HepG2 (cell line): ENCODE results near the gene NGFR. TPM values are rescaled to one million over a fixed set of nuclear protein-coding genes. Genes with fewer than 3 reads are reported as not detected.

Source experiments
- ATAC-seq: fragments of 200-7000 bp; cut with Tn5 transposase; 3 replicates; pipeline ENCODE4 v1.9.1; 2020; ENCODE audit warnings: mild to moderate bottlenecking, moderate library complexity
- BruUV-seq: library from RNA; stranded (reverse); fragments of 400-500 nt; replicated peaks from 2 replicates; lab custom pipeline; 2021; lab: Mats Ljungman, UMichigan
- CTCF ChIA-PET: fragments of 300-600 bp; formaldehyde crosslinking; extraction: SDS; loops from one replicate; lab custom pipeline; 2021; ENCODE audit warnings: low total read pairs, inconsistent platforms, low intra/inter-chr PET ratio; lab: Yijun Ruan, JAX
- POLR2A ChIA-PET: fragments of 350-600 bp; sonication (Branson Sonifier 250); formaldehyde crosslinking; loops from one replicate; lab custom pipeline; 2020; ENCODE audit warnings: antibody characterized with exemption, inconsistent platforms; lab: Yijun Ruan, JAX
- DNase-seq: peaks from one replicate; pipeline ENCODE4 v3.0.0-alpha.2; 2015; ENCODE audit warnings: low spot score
- FAIRE-seq: peaks from 3 replicates; lab custom pipeline; 2011; peaks lifted over from hg19 to GRCh38; lab: Jason Lieb, UNC
- H2AFZ ChIP-seq: one replicate; pipeline ENCODE4 v1.6.1; 2011; ENCODE audit warnings: low read length, inconsistent platforms
- H3K27ac ChIP-seq: fragments of 300-600 bp; 3 replicates; pipeline ENCODE4 v1.8.0; 2011; ENCODE audit warnings: mixed run types, mild to moderate bottlenecking, mixed read lengths, low read length, inconsistent platforms; ENCODE audit not compliant: insufficient read depth; ENCODE audit errors: extremely low read length
- H3K27me3 ChIP-seq, 2 experiments: fragments of 200-600 bp in 1 of 2; 2 replicates in 1 of 2; 3 replicates in 1 of 2; pipeline versions ENCODE4 v1.6.0 to v1.8.0; 2011; ENCODE audit warnings: low read length in 2 of 2, mild to moderate bottlenecking in 2 of 2, moderate library complexity in 2 of 2, inconsistent platforms in 1 of 2; ENCODE audit not compliant: insufficient read depth in 2 of 2, control insufficient read depth in 1 of 2
- H3K36me3 ChIP-seq, 2 experiments: fragments of 200-600 bp in 1 of 2; replicated peaks in 1 of 2; 2 replicates in 1 of 2; 3 replicates in 1 of 2; pipeline versions ENCODE4 v1.5.1 to v1.8.0; 2011; ENCODE audit warnings: low read length in 2 of 2, inconsistent platforms in 1 of 2; ENCODE audit not compliant: insufficient read depth in 2 of 2, control insufficient read depth in 1 of 2
- H3K4me1 ChIP-seq: 2 replicates; pipeline ENCODE4 v1.5.1; 2012; ENCODE audit warnings: low read length, inconsistent platforms; ENCODE audit not compliant: insufficient read depth
- H3K4me2 ChIP-seq: 2 replicates; pipeline ENCODE4 v1.6.0; 2011; ENCODE audit warnings: low read depth, low read length, inconsistent platforms
- H3K4me3 ChIP-seq, 3 experiments: fragments of 200-600 bp in 1 of 3; sonication (generic), shearing (Covaris generic) in 1 of 3; replicated peaks in 1 of 3; 2 replicates each; pipeline ENCODE4 v1.5.1; 2011 to 2016; ENCODE audit warnings: low read length in 3 of 3, inconsistent platforms in 2 of 3, low read depth in 2 of 3, mild to moderate bottlenecking in 2 of 3, control low read depth in 1 of 3, mixed read lengths in 1 of 3; ENCODE audit not compliant: insufficient read depth in 1 of 3
- H3K79me2 ChIP-seq: one replicate; pipeline ENCODE4 v1.6.1; 2011; ENCODE audit warnings: low read length, inconsistent platforms; ENCODE audit not compliant: insufficient read depth
- H3K9ac ChIP-seq: 2 replicates; pipeline ENCODE4 v1.6.0; 2011; ENCODE audit warnings: mild to moderate bottlenecking, low read depth, low read length, inconsistent platforms; ENCODE audit not compliant: insufficient read depth
- H3K9me3 ChIP-seq: 2 replicates; pipeline ENCODE4 v1.5.1; 2012; ENCODE audit warnings: mild to moderate bottlenecking, low read length
- H4K20me1 ChIP-seq: 2 replicates; pipeline ENCODE4 v1.6.0; 2011; ENCODE audit warnings: inconsistent platforms, mild to moderate bottlenecking, low read length, moderate library complexity; ENCODE audit not compliant: insufficient read depth
- CHD4 ChIP-seq: fragments of 200-600 bp; sonication (generic); IDR thresholded peaks from 2 replicates; pipeline ENCODE4 v1.7.0; 2017; ENCODE audit warnings: mild to moderate bottlenecking, low read length, borderline replicate concordance
- CREB1 ChIP-seq, 2 experiments: fragments of 450-650 bp in 1 of 2; IDR thresholded peaks; 2 replicates each; pipeline ENCODE4 v1.6.1; 2016 to 2017; ENCODE audit warnings: control low read depth in 1 of 2, mild to moderate bottlenecking in 1 of 2, missing compliant biosample characterization in 1 of 2, missing genetic modification characterization in 1 of 2
- KAT2B ChIP-seq: fragments of 150-350 bp; IDR thresholded peaks from 2 replicates; pipeline ENCODE4 v1.6.1; 2014; ENCODE audit warnings: low read depth, low read length, borderline replicate concordance
- ZFP62 ChIP-seq: sonication (generic); formaldehyde crosslinking; IDR thresholded peaks from 2 replicates; pipeline ENCODE4 v1.4.0; 2020; ENCODE audit warnings: missing genetic modification reagents
- ZMAT3 ChIP-seq: sonication (generic); formaldehyde crosslinking; conservative IDR thresholded peaks from 2 replicates; pipeline ENCODE4 v1.7.0; 2021; ENCODE audit warnings: missing genetic modification reagents
- ZNF12 ChIP-seq: sonication (generic); formaldehyde crosslinking; IDR thresholded peaks from 2 replicates; pipeline ENCODE4 v1.5.0; 2020; ENCODE audit warnings: missing genetic modification reagents
- ZNF264 ChIP-seq: sonication (generic); formaldehyde crosslinking; IDR thresholded peaks from 2 replicates; pipeline ENCODE4 v1.4.0; 2020; ENCODE audit warnings: missing genetic modification reagents
- ZNF430 ChIP-seq: sonication (generic); formaldehyde crosslinking; IDR thresholded peaks from 2 replicates; pipeline ENCODE4 v1.9.0; 2021; ENCODE audit warnings: mild to moderate bottlenecking, missing genetic modification reagents
- ZSCAN31 ChIP-seq: sonication (generic); formaldehyde crosslinking; IDR thresholded peaks from 2 replicates; pipeline ENCODE4 v1.5.0; 2020; ENCODE audit warnings: low read depth, mild to moderate bottlenecking, missing genetic modification reagents
- WGBS: methylation state at CpG from one replicate; pipeline ENCODE4 v1.1.6; 2017; ENCODE audit warnings: low lambda C conversion rate; 5-methylcytosine and 5-hydroxymethylcytosine counted together
- in situ Hi-C: cut with HindIII; loops from 2 replicates; pipeline ENCODE4 v1.10.0; 2017; ENCODE audit warnings: low pct_unique_long_range_greater_than_20kb; ENCODE audit not compliant: extremely low pct_ligation_motif_present
- intact Hi-C: fragments of 100-400 bp; cut with micrococcal nuclease; formaldehyde crosslinking; loops from one replicate; pipeline ENCODE4 v1.10.0; 2022; ENCODE audit not compliant: unreplicated experiment
- polyA plus RNA-seq, 8 experiments: library from polyadenylated mRNA; depleted of rRNA in 3 of 8; stranded (reverse) in 7 of 8; unstranded in 1 of 8; fragments of >200 nt; fragmentation: Illumina TruSeq in 4 of 8; extraction: Trizol in 4 of 8; gene quantifications; 2 replicates each; pipeline versions ENCODE4 v1.2.1 to v1.2.3, GENCODE V29; 2011 to 2016; ENCODE audit warnings: low read depth in 4 of 8, missing spikeins in 1 of 8, mixed read lengths in 1 of 8; ENCODE audit not compliant: insufficient read depth in 1 of 8
- total RNA-seq, 5 experiments: library from RNA; depleted of rRNA; stranded (reverse); fragments of >200 nt; fragmentation: Illumina TruSeq; extraction: Trizol; gene quantifications; 2 replicates each; pipeline ENCODE4 v1.2.3, GENCODE V29; 2016; ENCODE audit warnings: low read depth in 1 of 5
- TF ChIP-seq, protein P1 (sequence below), 2 experiments: sonication (generic) in 1 of 2; formaldehyde crosslinking in 1 of 2; IDR thresholded peaks; 2 replicates each; pipeline versions ENCODE4 v1.5.1 to v1.6.1; 2011 to 2020; ENCODE audit warnings: borderline replicate concordance in 1 of 2, low read depth in 1 of 2, low read length in 1 of 2, mild to moderate bottlenecking in 1 of 2, missing genetic modification reagents in 1 of 2, moderate library complexity in 1 of 2
- TF ChIP-seq, protein P2 (sequence below): sonication (generic); formaldehyde crosslinking; IDR thresholded peaks from 2 replicates; pipeline ENCODE4 v1.8.1; 2022; ENCODE audit warnings: mild to moderate bottlenecking, missing genetic modification reagents
- TF ChIP-seq, protein P3 (sequence below): sonication (generic); formaldehyde crosslinking; IDR thresholded peaks from 2 replicates; pipeline ENCODE4 v1.4.0; 2020; ENCODE audit warnings: missing genetic modification reagents
- TF ChIP-seq, protein P4 (sequence below): IDR thresholded peaks from 2 replicates; pipeline ENCODE4 v1.6.1; 2012; ENCODE audit warnings: inconsistent platforms
- TF ChIP-seq, protein P5 (sequence below): sonication (generic); formaldehyde crosslinking; IDR thresholded peaks from 2 replicates; pipeline ENCODE4 v1.4.0; 2020; ENCODE audit warnings: missing genetic modification reagents, mild to moderate bottlenecking, borderline replicate concordance

The NGFR gene
- total and polyA plus RNA-seq, 2 of the 13 experiments (the other 11 are each of a cell fraction or from before 2014, with no cell fraction given): 1.1 to 1.8 TPM

DNA sequence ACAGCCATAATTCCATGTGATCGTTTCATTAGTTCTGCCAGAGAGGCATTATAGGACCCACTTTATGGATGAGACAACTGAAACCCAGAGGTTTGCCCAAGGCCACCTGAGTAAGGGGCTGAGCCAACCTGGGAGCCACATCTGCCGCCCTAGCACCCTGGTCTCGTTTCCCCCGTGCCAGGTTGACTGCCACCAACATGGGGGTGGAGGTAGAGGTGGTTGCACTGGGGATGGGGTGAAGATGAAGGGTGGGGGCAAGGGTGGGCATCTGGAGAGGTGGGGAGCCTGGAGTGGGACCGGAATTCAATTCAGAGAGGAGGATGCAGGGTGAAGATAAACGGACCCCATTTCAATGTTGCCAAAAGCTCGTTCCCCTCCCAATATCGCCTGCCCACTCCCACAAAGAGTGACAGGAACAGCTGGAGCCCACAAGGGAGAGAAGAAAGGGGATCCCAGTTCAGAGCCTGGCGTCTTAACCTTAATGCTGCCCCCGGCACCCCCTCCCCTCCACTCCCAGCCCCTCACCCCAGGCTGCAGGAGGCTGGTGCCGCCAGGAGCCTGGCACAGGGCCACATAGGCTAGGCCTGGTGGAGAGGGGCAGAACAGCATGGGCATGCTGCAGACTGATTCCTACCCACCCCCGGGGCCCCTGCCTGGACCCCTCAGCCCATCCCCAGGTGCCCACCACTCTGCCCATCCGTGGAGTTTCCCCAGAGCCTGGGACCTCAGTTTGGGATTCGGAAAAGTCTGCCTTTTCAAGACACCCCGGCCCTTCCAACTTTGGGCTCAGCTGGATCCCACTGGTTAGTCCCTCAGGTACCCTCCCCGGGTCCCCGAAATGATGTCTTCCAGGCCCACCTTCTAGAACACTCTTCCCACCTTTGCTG lies 29.6 kb downstream of the NGFR start:
- POLR2A ChIA-PET: no interaction called here
- FAIRE-seq: no peak
- TF ChIP-seq ZNF12 (CRISPR knock-in tag) (no peak), ZFP62 (CRISPR knock-in tag) (no peak), CHD4 (no peak), KAT2B (no peak), ZNF264 (CRISPR knock-in tag) (no peak), CREB1 (IDR thresholded peaks at IDR 0.05) (no peak), CREB1 (CRISPR knock-in tag; IDR thresholded peaks at IDR 0.05) (no peak), ZSCAN31 (CRISPR knock-in tag) (no peak), ZNF430 (CRISPR knock-in tag) (no peak), ZMAT3 (CRISPR knock-in tag) (no peak)
- TF ChIP-seq, protein P1, sequence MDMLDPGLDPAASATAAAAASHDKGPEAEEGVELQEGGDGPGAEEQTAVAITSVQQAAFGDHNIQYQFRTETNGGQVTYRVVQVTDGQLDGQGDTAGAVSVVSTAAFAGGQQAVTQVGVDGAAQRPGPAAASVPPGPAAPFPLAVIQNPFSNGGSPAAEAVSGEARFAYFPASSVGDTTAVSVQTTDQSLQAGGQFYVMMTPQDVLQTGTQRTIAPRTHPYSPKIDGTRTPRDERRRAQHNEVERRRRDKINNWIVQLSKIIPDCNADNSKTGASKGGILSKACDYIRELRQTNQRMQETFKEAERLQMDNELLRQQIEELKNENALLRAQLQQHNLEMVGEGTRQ (IDR thresholded peaks at IDR 0.05; ENCODE audit: low read depth, low read length): no peak
- TF ChIP-seq, protein P1 (CRISPR knock-in tag; IDR thresholded peaks at IDR 0.05; ENCODE audit: borderline replicate concordance): no peak
- TF ChIP-seq, protein P2, sequence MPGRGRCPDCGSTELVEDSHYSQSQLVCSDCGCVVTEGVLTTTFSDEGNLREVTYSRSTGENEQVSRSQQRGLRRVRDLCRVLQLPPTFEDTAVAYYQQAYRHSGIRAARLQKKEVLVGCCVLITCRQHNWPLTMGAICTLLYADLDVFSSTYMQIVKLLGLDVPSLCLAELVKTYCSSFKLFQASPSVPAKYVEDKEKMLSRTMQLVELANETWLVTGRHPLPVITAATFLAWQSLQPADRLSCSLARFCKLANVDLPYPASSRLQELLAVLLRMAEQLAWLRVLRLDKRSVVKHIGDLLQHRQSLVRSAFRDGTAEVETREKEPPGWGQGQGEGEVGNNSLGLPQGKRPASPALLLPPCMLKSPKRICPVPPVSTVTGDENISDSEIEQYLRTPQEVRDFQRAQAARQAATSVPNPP: no peak
- TF ChIP-seq, protein P3, sequence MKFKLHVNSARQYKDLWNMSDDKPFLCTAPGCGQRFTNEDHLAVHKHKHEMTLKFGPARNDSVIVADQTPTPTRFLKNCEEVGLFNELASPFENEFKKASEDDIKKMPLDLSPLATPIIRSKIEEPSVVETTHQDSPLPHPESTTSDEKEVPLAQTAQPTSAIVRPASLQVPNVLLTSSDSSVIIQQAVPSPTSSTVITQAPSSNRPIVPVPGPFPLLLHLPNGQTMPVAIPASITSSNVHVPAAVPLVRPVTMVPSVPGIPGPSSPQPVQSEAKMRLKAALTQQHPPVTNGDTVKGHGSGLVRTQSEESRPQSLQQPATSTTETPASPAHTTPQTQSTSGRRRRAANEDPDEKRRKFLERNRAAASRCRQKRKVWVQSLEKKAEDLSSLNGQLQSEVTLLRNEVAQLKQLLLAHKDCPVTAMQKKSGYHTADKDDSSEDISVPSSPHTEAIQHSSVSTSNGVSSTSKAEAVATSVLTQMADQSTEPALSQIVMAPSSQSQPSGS (CRISPR knock-in tag): no peak
- TF ChIP-seq, protein P4, sequence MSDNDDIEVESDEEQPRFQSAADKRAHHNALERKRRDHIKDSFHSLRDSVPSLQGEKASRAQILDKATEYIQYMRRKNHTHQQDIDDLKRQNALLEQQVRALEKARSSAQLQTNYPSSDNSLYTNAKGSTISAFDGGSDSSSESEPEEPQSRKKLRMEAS: no peak
- TF ChIP-seq, protein P5, sequence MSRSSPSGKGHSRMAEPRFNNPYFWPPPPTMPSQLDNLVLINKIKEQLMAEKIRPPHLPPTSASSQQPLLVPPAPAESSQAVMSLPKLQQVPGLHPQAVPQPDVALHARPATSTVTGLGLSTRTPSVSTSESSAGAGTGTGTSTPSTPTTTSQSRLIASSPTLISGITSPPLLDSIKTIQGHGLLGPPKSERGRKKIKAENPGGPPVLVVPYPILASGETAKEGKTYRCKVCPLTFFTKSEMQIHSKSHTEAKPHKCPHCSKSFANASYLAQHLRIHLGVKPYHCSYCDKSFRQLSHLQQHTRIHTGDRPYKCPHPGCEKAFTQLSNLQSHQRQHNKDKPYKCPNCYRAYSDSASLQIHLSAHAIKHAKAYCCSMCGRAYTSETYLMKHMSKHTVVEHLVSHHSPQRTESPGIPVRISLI: no peak
- TF ChIP-seq, all 625 proteins: peak for 0
- WGBS: 19% methylated on average over 14 of the region's 17 CpGs
- Histone ChIP-seq H3K9ac (no peak overlapping the region), H4K20me1 (no peaks in the 10 kb centered on the region), H3K27ac (no peak overlapping the region), H3K79me2 (no peaks in the 10 kb centered on the region), H3K4me2 (no peak overlapping the region), H3K9me3 (no peaks in the 10 kb centered on the region), H3K27me3 (peaks cover 2 to 70% of the 10 kb centered on the region in 2 experiments), H3K4me3 (no peak overlapping the region), H3K4me1 (0 out of 2 replicates have a peak, but pooled peaks cover under 1% of the 10 kb centered on the region), H2AFZ (no peak overlapping the region), H3K36me3 (no peaks in the 10 kb centered on the region)
- CTCF ChIA-PET: no interaction called here
- in situ Hi-C loops: no loop called here
- intact Hi-C loops: no loop called here
- DNase-seq (no peak), ATAC-seq (peak; percentile 26; the same call in 2 of the 3 replicates)
- no TSS peak for BruUV-seq
